ENCODE measurements around the gene MEIS1. TPM values are rescaled to one million over a fixed set of nuclear protein-coding genes. Genes with fewer than 3 reads are reported as not detected.

The MEIS1 gene
- total and polyA plus RNA-seq, 2 donors (not counting 3 experiments of a cell fraction or from before 2014, with no cell fraction given): 10.0 to 26.5 TPM

DNA sequence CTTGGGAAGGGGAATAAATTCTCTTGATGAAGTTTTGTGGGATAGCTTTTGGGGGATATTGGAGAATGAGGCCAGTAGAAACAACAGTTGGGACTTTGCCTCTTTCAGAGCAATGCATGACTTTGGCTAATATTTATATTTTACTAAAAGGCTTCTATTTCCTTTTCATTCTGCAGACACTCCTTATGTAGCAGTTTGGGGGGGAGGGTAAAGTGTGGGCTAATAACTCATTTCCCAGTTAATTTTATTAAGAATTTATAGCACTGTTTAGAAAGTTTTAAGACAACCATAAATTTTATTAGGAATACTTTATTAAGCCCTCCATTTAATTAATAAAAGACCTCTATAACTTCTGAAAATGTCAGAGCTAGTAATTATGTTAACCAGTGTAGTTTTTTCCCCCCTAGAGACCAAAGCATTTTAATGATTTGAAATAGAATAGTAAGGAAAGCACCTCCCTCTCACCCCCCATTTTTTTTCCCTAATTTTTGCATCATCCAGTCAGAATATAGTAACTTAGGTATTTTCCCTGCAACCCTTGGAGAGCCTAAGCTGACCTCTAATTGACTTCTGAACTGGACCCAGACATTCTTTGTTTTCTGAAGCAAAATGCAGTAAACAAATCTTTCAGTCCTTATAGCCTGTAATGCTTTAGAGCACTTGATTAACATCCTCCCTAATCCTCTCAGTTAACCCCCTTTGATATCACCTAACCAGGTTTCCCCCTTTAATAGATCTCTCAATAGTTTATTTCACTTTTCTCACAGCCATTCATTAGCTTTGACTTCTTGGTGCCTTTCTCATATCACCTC, 5.0 kb upstream of the MEIS1 start:
- no peak overlapping the region for H3K4me3 ChIP-seq (replicated peaks in 1 of 3; ENCODE audit: insufficient read depth in 1 of 3, low read depth in 1 of 3, low read length in 3 of 3)
- H3K27me3 ChIP-seq (ENCODE audit: control insufficient read depth in 2 of 2, insufficient read depth in 2 of 2, low read length in 2 of 2): peaks cover 42 to 44% of the 10 kb centered on the region in 2 experiments
- BruUV-seq (replicated peaks): no TSS peak
- ChIA-PET CTCF (interaction anchor here (0.5 to 8.3 kb wide), 46 partner anchors 9 to 1603 kb away, joined by 3 to 154 read pairs (median 4); no protein-coding TSS in a partner anchor), POLR2A (no interaction called here)
- H3K79me2 ChIP-seq (ENCODE audit: control insufficient read depth, insufficient read depth, low read length): no peaks in the 10 kb centered on the region
- no peaks in the 10 kb centered on the region for H3K36me3 ChIP-seq (ENCODE audit: control insufficient read depth in 2 of 2, extremely low read depth in 1 of 2, insufficient read depth in 2 of 2, low read length in 2 of 2)
- no peak for DNase-seq (ENCODE audit: low read depth, low spot score)
- dilution Hi-C loops (cut with MboI; ENCODE audit: extremely low pct_ligation_motif_present, low sequenced_read_pairs) (no loop called here), intact Hi-C loops (cut with micrococcal nuclease) (loop anchor here (1.0 to 10.0 kb wide), 9 partner anchors 145 to 1602 kb away; partner anchors contain the start of gene SPRED2)
- no peaks in the 10 kb centered on the region for H3K9me1 ChIP-seq (replicated peaks; ENCODE audit: control insufficient read depth, extremely low read depth, insufficient read depth, low read length)
- no peak overlapping the region for H3K27ac ChIP-seq (ENCODE audit: insufficient read depth, low read depth, low read length)
- H3K9ac ChIP-seq (replicated peaks; ENCODE audit: extremely low read depth, insufficient read depth, low read length): no peak overlapping the region
- H4K20me1 ChIP-seq (replicated peaks; ENCODE audit: control insufficient read depth, extremely low read depth, insufficient read depth, low read length): no peaks in the 10 kb centered on the region
- TF ChIP-seq POLR2A (IDR thresholded peaks at IDR 0.05; ENCODE audit: low read depth, low read length) (no peak), POLR2AphosphoS5 (IDR thresholded peaks at IDR 0.05; ENCODE audit: insufficient read depth, low read depth, low read length) (no peak), FOS (IDR thresholded peaks at IDR 0.05; ENCODE audit: borderline replicate concordance, insufficient read depth, low read length) (no peak), EZH2 (IDR thresholded peaks at IDR 0.05; ENCODE audit: borderline replicate concordance, low read depth, low read length, severe bottlenecking) (no peak), GATA2 (IDR thresholded peaks at IDR 0.05; ENCODE audit: insufficient read depth, insufficient read length, low read depth, low read length) (no peak), JUN (IDR thresholded peaks at IDR 0.05; ENCODE audit: borderline replicate concordance, insufficient read depth, insufficient read length, low read depth) (no peak), MYC (IDR thresholded peaks at IDR 0.05; ENCODE audit: low read depth, low read length) (no peak)
- TF ChIP-seq, protein P1, sequence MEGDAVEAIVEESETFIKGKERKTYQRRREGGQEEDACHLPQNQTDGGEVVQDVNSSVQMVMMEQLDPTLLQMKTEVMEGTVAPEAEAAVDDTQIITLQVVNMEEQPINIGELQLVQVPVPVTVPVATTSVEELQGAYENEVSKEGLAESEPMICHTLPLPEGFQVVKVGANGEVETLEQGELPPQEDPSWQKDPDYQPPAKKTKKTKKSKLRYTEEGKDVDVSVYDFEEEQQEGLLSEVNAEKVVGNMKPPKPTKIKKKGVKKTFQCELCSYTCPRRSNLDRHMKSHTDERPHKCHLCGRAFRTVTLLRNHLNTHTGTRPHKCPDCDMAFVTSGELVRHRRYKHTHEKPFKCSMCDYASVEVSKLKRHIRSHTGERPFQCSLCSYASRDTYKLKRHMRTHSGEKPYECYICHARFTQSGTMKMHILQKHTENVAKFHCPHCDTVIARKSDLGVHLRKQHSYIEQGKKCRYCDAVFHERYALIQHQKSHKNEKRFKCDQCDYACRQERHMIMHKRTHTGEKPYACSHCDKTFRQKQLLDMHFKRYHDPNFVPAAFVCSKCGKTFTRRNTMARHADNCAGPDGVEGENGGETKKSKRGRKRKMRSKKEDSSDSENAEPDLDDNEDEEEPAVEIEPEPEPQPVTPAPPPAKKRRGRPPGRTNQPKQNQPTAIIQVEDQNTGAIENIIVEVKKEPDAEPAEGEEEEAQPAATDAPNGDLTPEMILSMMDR (IDR thresholded peaks at IDR 0.05; ENCODE audit: extremely low read depth in 1 of 2, insufficient read depth in 1 of 2, low read depth in 1 of 2, low read length in 2 of 2): no peak
- TF ChIP-seq, protein P2, sequence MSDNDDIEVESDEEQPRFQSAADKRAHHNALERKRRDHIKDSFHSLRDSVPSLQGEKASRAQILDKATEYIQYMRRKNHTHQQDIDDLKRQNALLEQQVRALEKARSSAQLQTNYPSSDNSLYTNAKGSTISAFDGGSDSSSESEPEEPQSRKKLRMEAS (IDR thresholded peaks at IDR 0.05; ENCODE audit: insufficient read depth, insufficient read length): no peak
- no peak overlapping the region for H3K4me2 ChIP-seq (ENCODE audit: insufficient read depth, low read length)
- H3K4me1 ChIP-seq (ENCODE audit: control insufficient read depth, extremely low read depth, insufficient read depth, low read length): peaks cover 9% of the 10 kb centered on the region
- no peak overlapping the region for H2AFZ ChIP-seq (ENCODE audit: low read depth, low read length)
- FAIRE-seq: no peak
- no peaks in the 10 kb centered on the region for H3K9me3 ChIP-seq (replicated peaks; ENCODE audit: control insufficient read depth, insufficient read depth, low read length)

All from endothelial cell of umbilical vein (primary cell).